Subcutaneous abdominal adipose tissue (tissue), 5 donors: ENCODE measurements around the gene ATP2A3.

Experiments used
- H3K27ac ChIP-seq: one replicate; pipeline ENCODE4 v1.7.0; 2013; ENCODE audit warnings: low read depth, mild to moderate bottlenecking, inconsistent platforms, low read length, moderate library complexity
- H3K27me3 ChIP-seq, 5 donors: one replicate each; pipeline ENCODE4 v1.7.0; 2013; ENCODE audit warnings: low read length in 5 of 5, inconsistent platforms in 1 of 5; ENCODE audit not compliant: control insufficient read depth in 5 of 5, insufficient read depth in 4 of 5
- H3K36me3 ChIP-seq, 5 donors: one replicate each; pipeline ENCODE4 v1.7.0; 2013; ENCODE audit warnings: low read length in 5 of 5; ENCODE audit not compliant: control insufficient read depth in 5 of 5, insufficient read depth in 5 of 5
- H3K4me1 ChIP-seq, 5 donors: one replicate each; pipeline ENCODE4 v1.7.0; 2013; ENCODE audit warnings: low read length in 5 of 5, mild to moderate bottlenecking in 3 of 5, moderate library complexity in 1 of 5; ENCODE audit not compliant: control insufficient read depth in 5 of 5, insufficient read depth in 5 of 5
- H3K4me3 ChIP-seq, 5 donors: one replicate each; pipeline ENCODE4 v1.7.0; 2013; ENCODE audit warnings: low read length in 5 of 5, low read depth in 1 of 5
- H3K9ac ChIP-seq, 5 donors: one replicate each; pipeline ENCODE4 v1.7.0; 2013; ENCODE audit warnings: low read length in 5 of 5, mild to moderate bottlenecking in 4 of 5, moderate library complexity in 3 of 5
- H3K9me3 ChIP-seq, 5 donors: one replicate each; pipeline ENCODE4 v1.7.0; 2013; ENCODE audit warnings: low read length in 5 of 5; ENCODE audit not compliant: control insufficient read depth in 5 of 5
- donor health status: healthy.
- donor health status: healthy.
- donor health status: healthy.
- donor health status: healthy.
- donor health status: healthy.

Gene ATP2A3

DNA sequence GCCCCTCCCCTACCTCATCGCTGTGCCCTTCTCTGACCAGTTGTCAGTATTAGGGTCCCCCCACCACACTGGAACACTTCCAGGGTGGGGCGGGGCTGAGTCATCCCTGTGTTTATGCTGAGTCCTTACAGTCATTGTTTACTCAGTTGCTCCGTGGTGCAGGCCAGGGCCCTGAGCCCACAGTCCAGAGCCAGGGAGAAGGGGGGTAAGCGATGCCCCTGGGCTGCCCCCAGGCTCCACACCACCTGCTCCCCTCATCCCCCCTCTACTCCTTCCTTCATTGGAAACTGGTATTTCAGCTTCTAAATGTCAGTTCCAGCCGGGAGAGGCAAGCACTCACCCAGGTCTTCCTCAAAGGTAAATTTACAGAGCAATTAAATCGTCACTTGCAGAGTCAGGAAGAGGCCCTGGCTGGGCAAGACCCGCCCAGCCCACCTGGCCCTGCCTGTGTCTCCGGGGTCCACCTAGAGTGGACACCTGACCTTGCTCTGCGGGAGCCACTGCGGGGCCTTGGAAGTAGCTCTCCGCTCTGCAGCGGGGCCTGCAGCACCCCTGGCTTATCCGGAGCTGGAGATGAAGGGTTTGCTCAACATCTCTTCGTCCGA, 4.8 kb downstream of the ATP2A3 start:
- Histone ChIP-seq H3K4me3 (no peak overlapping the region), H3K4me1 (peaks cover 0 to 23% (median 8%) of the 10 kb centered on the region in 5 donors), H3K36me3 (no peaks in the 10 kb centered on the region), H3K27ac (no peak overlapping the region), H3K27me3 (peaks cover 13 to 34% (median 31%) of the 10 kb centered on the region in 5 donors), H3K9me3 (no peaks in the 10 kb centered on the region), H3K9ac (no peak overlapping the region)

DNA sequence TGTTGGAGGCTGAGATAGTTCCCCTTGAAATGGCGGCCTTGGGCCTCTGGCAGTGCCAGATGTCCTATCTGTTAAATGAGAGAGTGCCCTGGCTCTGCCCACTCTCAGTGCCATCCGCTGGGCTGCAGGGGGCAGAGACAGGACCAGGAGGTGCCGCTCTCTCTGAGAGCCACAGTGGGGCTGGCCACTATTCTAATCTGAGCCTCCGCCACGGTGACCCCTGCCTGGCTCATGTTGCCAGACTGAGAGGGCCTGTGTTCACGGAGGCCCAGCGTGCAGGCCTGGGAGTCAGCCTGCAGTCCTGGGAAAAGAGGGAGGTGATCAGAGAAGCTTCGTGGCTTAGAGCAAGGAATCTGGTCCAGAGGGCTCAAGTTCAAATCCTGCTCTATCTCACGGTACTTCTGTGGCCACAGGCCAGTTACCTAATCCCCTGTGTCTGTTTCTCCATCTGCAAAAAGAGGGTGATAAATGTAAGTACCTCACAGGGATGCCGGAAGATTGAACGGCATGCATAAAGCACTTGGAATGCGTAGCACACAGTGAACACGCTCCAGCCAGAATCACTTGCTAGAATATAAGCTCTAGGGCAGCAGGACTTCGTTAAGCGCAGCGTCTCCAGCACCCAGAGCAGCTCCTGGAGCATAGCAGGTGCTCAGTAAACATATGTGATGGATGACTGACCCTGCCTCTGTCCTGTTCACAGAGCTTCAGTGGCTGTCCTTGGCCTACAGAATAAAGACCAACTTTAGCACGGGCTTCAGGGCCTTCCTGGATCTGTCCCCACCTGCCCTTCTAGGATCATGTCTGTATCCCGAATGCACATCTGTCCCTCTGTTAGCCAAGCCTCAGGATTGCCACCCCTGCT, 6.3 kb downstream of the ATP2A3 start:
- no peak overlapping the region for H3K9ac ChIP-seq
- H3K36me3 ChIP-seq = no peaks in the 10 kb centered on the region
- no peaks in the 10 kb centered on the region for H3K9me3 ChIP-seq
- H3K4me3 ChIP-seq = no peak overlapping the region
- H3K4me1 ChIP-seq = peaks cover 0 to 13% (median 4%) of the 10 kb centered on the region in 5 donors
- H3K27me3 ChIP-seq = peaks cover 5 to 27% (median 22%) of the 10 kb centered on the region in 5 donors
- no peak overlapping the region for H3K27ac ChIP-seq

DNA sequence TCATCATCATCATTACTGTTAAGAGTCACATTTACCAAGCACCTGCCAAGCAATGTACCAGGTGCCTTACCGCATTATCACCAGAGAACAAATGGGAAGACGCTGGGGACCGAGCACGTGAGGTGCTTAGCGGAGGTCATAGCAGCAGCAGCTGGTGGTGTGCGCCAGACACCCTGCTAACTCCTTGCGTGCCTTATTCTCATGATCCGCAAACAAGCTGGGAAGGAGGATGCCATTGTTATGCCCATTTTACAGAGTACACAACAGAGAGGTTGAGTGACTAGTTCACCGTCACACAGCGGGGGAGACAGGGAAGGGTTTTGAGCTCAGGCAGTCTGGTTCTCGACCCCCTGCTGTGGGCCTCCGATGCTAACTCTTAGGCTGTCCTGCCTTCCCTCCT, 7.3 kb downstream of the ATP2A3 start:
- peaks cover 2 to 17% (median 13%) of the 10 kb centered on the region in 5 donors for H3K27me3 ChIP-seq
- H3K4me1 ChIP-seq = peaks cover 0 to 13% (median 4%) of the 10 kb centered on the region in 5 donors
- no peaks in the 10 kb centered on the region for H3K36me3 ChIP-seq
- H3K9ac ChIP-seq = no peak overlapping the region
- no peaks in the 10 kb centered on the region for H3K9me3 ChIP-seq
- no peak overlapping the region for H3K27ac ChIP-seq
- H3K4me3 ChIP-seq = no peak overlapping the region

DNA sequence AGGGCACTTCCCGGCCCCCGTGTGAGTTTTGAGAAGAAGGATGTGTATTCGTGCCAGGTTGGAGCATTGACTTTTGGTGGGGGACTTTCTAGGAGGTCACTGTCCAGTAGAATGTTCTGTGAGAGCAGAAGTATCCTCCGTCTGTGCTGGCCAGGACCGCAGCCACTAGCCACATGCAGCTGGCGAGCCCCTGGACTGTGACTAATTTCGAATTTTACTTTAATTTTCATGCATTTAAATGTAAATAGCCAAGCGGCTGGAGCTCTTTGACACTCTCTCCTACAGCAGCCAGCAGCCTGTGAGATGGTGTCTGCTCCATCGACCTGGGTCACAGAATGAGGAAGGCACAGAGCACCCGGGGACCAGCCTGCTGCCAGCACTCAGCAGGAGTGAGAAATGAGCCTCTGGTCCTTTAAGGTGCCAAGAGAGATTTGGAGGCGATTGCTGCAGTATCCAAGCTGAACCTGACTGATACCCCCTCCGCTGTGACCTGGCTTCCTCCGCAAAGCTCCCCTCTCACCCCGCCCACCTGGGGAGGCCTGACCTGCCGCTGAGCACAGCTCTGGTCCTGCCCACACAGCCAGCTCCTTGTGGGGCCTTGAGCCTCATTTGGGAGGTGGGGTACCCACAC, 7.8 kb downstream of the ATP2A3 start:
- peaks cover 0 to 11% (median 4%) of the 10 kb centered on the region in 5 donors for H3K4me1 ChIP-seq
- no peak overlapping the region for H3K4me3 ChIP-seq
- no peak overlapping the region for H3K27ac ChIP-seq
- H3K36me3 ChIP-seq = no peaks in the 10 kb centered on the region
- H3K9ac ChIP-seq = no peak overlapping the region
- H3K9me3 ChIP-seq = no peaks in the 10 kb centered on the region
- peaks cover 0 to 12% (median 7%) of the 10 kb centered on the region in 5 donors for H3K27me3 ChIP-seq

DNA sequence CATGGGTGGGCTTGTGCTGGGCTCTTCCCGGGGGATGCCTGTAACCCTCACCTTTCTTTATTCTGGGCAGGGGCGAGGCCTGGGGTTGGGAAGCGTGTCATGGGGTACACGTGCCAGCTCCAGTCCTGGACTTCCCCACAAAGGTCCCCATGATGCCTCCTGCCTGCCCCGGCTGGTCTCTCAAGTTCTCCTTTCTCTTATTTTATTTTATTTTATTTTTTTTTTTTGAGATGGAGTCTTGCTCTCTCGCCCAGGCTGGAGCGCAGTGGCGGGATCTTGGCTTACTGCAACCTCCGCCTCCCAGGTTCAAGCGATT, 8.6 kb downstream of the ATP2A3 start:
- Histone ChIP-seq H3K27me3 (peaks cover 0 to 4% (median 2%) of the 10 kb centered on the region in 5 donors), H3K36me3 (no peaks in the 10 kb centered on the region), H3K4me1 (peaks cover 0 to 11% (median 0%) of the 10 kb centered on the region in 5 donors), H3K9me3 (no peaks in the 10 kb centered on the region), H3K27ac (no peak overlapping the region), H3K4me3 (no peak overlapping the region), H3K9ac (no peak overlapping the region)

DNA sequence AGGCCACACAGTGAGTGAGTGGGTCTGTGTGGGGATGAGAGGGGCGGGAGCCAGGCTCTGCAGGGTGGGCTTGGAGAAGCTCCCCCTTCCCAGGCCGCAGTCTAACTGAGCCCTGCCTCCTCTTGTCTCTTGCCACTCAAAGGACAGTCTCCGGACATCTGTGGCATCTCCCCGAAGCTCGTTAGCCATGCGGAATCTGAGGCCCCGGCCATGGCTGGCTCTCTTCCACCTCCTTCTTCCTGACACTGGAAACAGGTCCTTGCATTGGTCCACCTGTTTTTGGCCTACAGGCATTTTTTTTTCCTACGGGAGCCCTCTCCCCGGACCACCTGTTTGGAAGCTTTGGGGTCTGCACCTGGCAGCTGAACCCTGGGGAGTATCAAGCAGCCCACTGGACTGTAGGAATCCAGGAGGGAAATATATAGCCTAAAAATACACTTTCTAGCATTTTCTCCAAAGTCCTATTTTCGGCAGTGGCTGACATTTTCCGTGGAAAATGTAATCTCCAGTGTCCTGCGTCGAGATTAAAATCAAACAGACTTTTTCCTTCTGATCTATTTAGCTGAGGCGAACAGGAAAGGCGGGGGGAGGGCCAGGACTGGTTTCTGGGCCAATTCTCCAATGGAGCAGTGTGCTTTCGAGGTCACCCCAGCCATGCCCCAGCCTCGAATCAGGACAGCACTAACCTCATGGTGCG, 9.1 kb downstream of the ATP2A3 start:
- no peak overlapping the region for H3K9ac ChIP-seq
- H3K27me3 ChIP-seq = peaks cover 0 to 4% (median 0%) of the 10 kb centered on the region in 5 donors
- no peaks in the 10 kb centered on the region for H3K36me3 ChIP-seq
- no peak overlapping the region for H3K4me3 ChIP-seq
- peaks cover 0 to 11% (median 0%) of the 10 kb centered on the region in 5 donors for H3K4me1 ChIP-seq
- H3K9me3 ChIP-seq = no peaks in the 10 kb centered on the region
- no peak overlapping the region for H3K27ac ChIP-seq

DNA sequence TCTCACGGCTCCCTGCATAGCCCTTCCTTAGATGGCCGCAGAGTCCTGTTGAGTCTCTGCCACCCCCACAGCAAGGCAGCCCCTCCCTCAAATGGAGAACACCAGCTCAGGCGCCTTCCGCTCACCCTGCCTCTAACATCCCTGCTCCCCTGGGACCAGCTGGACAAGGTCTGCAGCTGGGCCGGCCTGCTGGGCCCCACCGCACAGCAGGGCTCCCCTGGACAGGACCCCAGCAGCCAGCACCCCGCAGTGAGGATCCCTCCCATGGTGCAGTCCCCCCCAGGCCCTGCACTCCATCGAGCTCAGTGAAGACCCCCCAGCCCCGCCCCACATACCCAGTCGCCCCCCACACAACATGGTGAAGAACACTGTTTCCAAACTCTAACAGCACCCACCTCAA, 10.2 kb downstream of the ATP2A3 start:
- Histone ChIP-seq H3K27ac (no peak overlapping the region), H3K9ac (no peak overlapping the region), H3K36me3 (no peaks in the 10 kb centered on the region), H3K27me3 (no peaks in the 10 kb centered on the region), H3K4me1 (peaks cover 0 to 11% (median 0%) of the 10 kb centered on the region in 5 donors), H3K9me3 (no peaks in the 10 kb centered on the region), H3K4me3 (no peak overlapping the region)

DNA sequence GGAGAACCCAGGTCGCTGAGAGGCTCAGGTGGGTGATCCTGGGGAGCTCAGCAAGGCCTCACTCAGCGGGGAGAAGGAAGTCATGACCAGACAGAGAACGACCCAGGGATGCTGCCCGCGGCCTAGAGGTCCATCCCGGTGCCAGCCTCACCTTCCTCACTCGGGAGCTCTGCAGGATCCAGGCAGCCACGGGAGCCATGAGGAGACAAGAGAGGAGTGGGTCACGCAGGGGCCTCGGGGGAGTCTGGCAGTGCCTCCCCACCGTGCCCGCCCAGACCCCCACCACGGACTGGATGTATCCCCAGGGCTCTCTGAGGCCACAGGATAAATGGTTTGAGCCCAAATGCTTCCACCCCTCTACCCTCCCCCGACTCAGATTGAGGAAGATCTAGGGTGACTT, 10.7 kb downstream of the ATP2A3 start:
- Histone ChIP-seq H3K36me3 (no peaks in the 10 kb centered on the region), H3K9me3 (no peaks in the 10 kb centered on the region), H3K27ac (no peak overlapping the region), H3K4me3 (no peak overlapping the region), H3K27me3 (no peaks in the 10 kb centered on the region), H3K9ac (no peak overlapping the region), H3K4me1 (peaks cover 0 to 11% (median 0%) of the 10 kb centered on the region in 5 donors)

DNA sequence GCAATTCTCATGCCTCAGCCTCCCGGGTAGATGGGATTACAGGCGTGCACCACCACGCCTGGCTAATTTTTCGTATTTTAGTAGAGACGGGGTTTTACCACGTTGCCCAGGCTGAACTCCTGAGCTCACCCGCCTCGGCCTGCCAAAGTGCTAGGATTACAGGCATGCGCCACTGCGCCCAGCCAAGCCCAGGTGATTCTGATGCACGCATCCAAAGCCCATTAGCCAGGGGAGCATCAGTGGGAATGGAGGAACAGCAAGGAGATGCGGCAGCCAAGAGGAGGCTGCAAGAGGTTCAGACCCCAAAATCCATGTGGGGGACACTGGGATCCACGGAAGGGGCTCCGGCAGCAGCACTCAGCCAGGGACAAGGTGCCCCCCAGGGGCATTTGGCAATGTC, 12.1 kb downstream of the ATP2A3 start:
- Histone ChIP-seq H3K4me3 (no peak overlapping the region), H3K36me3 (no peaks in the 10 kb centered on the region), H3K9me3 (no peaks in the 10 kb centered on the region), H3K27me3 (no peaks in the 10 kb centered on the region), H3K4me1 (peaks cover 0 to 11% (median 0%) of the 10 kb centered on the region in 5 donors), H3K9ac (no peak overlapping the region), H3K27ac (no peak overlapping the region)
